Measurements from ENCODE around the gene TBX1.

Gene TBX1

DNA sequence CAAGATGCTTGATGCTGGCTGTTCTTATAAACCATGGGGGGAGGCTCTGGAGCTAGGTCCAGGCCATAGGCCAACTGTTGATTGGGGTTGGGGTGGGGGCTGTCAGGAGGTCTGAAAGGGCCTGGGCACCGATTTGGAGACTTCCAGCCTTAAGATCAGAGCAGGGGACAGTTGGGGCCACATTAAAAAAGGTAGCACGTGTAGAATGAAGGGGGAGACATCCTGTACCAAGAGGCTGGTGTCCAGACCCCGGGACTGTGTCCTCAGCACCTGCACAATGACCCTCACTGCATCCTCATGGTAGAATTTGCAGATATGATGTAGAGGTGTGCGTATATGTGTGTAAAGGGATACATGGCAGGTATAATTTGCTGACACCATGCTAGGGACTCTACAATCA is 12.4 kb upstream of the TBX1 start:
- Histone ChIP-seq H3K27ac (ENCODE audit: low read depth, low read length, severe bottlenecking) (no peak overlapping the region), H3K4me1 (ENCODE audit: control insufficient read depth, insufficient read depth, low read length, poor library complexity, severe bottlenecking) (peaks cover 42% of the 10 kb centered on the region), H3K4me3 (ENCODE audit: extremely low read depth, insufficient read depth, low read length, poor library complexity, severe bottlenecking) (no peak overlapping the region), H3K36me3 (ENCODE audit: control insufficient read depth, insufficient read depth, low read length) (no peaks in the 10 kb centered on the region), H3K9me3 (ENCODE audit: control insufficient read depth, low read length) (no peaks in the 10 kb centered on the region)
- WGBS, 2 experiments (ENCODE audit: insufficient coverage in 2 of 2) = 79 to 80% methylated on average over 2 to 3 of the region's 4 CpGs

DNA sequence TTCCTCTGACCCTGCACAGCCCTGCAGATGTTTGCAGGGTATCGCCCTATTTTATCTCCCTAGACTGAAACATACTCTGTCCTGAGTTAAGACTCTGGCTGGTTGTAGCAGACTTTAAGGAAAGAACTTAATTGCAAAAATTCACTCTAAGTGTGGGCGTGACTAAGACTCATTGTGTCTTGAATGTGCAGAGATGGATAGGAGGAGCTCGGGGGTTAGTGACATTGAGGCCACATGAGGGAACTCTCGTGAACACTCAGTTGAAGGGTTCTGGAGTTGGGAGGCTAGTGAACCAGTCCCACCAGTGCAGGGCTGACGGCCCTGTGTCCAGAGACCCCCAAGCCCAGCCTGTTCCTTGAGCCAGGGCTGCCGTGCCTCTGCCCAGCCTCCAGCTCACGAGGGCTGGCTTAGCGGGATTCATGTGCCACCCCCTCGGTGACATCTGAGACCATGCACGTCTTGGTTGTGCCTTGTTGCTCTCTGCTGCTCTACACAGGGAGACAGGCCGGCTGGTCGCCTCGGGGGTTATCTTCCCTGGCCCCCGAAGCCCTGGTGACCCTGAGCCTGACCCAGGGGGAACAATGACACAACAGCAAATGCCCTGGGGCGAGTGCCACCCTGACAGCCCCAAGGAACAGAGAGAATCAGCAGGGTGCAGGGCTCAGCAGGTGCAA is 11.4 kb upstream of the TBX1 start:
- no peak overlapping the region for H3K4me3 ChIP-seq (ENCODE audit: extremely low read depth, insufficient read depth, low read length, poor library complexity, severe bottlenecking)
- 84 to 87% methylated on average over 14 of the region's 15 CpGs for WGBS, 2 experiments (ENCODE audit: insufficient coverage in 2 of 2)
- peaks cover 42% of the 10 kb centered on the region for H3K4me1 ChIP-seq (ENCODE audit: control insufficient read depth, insufficient read depth, low read length, poor library complexity, severe bottlenecking)
- H3K9me3 ChIP-seq (ENCODE audit: control insufficient read depth, low read length) = no peaks in the 10 kb centered on the region
- no peaks in the 10 kb centered on the region for H3K36me3 ChIP-seq (ENCODE audit: control insufficient read depth, insufficient read depth, low read length)
- H3K27ac ChIP-seq (ENCODE audit: low read depth, low read length, severe bottlenecking) = no peak overlapping the region

GRCh38 chr22:19749876-19750275 is 10.7 kb upstream of the TBX1 start:
- Histone ChIP-seq H3K4me3 (ENCODE audit: extremely low read depth, insufficient read depth, low read length, poor library complexity, severe bottlenecking) (no peak overlapping the region), H3K9me3 (ENCODE audit: control insufficient read depth, low read length) (no peaks in the 10 kb centered on the region), H3K36me3 (ENCODE audit: control insufficient read depth, insufficient read depth, low read length) (no peaks in the 10 kb centered on the region), H3K27ac (ENCODE audit: low read depth, low read length, severe bottlenecking) (no peak overlapping the region), H3K4me1 (ENCODE audit: control insufficient read depth, insufficient read depth, low read length, poor library complexity, severe bottlenecking) (peaks cover 42% of the 10 kb centered on the region)
- WGBS, 2 experiments (ENCODE audit: insufficient coverage in 2 of 2) = 95 to 99% methylated on average over 9 to 12 of the region's 12 CpGs

DNA sequence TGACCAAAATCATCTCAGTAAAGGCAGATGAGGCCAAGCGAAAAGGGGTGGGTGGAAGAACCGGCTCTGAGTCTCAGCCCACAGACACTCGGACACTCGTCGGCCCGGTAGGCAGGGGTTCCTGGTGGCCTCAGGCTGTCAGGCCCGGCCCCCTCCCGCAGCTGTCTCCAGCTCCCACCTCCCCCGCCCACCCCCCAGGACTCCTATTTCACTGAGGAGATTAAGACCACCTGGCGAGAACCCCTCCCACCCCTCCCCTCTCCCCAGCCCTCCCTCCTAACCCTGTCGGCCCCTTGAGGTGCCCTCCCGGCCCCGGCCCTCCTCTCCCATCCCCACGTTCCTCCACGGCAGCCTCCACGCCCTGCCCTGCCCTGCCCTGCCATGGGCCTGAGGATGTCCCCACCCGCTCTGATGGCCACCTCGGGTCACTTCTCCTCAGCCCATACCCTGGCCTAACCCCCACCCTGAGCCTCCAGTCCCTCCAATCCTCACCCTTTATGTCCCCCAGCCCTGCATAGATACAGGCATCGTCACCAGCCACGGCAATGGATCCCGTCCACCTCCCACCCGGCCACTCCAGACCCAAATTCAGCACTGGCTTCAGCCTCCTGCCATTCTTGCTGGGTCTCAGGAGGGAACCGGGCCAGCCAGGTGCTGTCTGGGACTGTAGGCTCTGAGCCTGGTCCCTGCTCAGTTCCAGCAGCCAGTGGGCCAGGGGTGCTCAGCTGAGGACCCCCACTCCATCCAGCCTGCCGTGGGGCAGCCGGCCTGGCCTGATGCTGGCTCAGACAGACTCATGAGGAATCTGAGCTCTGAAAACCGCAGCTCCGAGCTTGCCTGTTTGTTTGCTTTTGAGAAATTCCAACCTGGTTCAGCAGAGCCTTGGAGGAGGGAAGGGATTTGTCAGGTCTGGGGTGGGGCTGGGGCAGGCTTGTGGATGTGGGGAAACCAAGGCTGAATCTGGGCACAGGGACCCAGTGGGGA is 9.8 kb upstream of the TBX1 start:
- Histone ChIP-seq H3K4me1 (ENCODE audit: control insufficient read depth, insufficient read depth, low read length, poor library complexity, severe bottlenecking) (peaks cover 34% of the 10 kb centered on the region), H3K4me3 (ENCODE audit: extremely low read depth, insufficient read depth, low read length, poor library complexity, severe bottlenecking) (no peak overlapping the region), H3K9me3 (ENCODE audit: control insufficient read depth, low read length) (no peaks in the 10 kb centered on the region), H3K36me3 (ENCODE audit: control insufficient read depth, insufficient read depth, low read length) (no peaks in the 10 kb centered on the region), H3K27ac (ENCODE audit: low read depth, low read length, severe bottlenecking) (no peak overlapping the region)
- WGBS, 2 experiments (ENCODE audit: insufficient coverage in 2 of 2) = 77 to 78% methylated on average over 17 to 21 of the region's 27 CpGs

DNA sequence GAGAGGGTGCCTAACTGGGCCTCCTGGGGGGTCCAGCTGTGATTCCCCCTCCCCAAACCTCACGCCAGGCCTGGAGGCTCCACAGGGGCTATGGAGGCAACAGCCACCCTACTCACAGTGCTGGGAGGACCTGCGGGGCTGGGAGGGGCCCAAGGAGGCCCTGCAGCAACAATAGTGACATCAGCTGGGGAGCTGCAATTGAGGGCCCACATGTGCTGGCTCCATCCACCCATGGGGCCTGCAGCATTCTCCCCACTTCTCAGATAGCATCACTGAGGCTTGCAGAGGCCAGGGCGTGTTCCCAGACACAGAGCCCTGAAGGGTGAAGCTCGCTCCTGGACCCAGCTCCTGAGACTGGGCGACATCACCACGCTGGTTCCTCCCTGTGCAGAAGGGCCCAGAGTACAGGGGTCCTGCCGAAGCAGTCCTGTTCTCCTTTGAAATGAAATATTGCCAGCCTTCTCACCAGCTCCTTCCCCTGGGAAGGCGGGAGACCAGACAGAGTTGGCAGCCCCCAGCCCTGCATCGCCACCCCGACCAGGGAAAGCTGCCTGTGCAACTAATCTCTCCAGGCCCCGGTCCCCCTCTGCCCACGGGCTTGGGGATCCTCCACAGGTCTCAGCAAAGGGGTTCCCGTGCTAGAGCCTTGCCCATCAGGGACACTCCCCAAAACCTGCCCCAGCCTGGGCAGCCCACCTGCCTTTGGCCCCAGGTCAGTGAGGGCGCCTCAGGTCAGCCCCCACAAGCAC is 8.9 kb upstream of the TBX1 start:
- Histone ChIP-seq H3K4me3 (ENCODE audit: extremely low read depth, insufficient read depth, low read length, poor library complexity, severe bottlenecking) (no peak overlapping the region), H3K9me3 (ENCODE audit: control insufficient read depth, low read length) (no peaks in the 10 kb centered on the region), H3K4me1 (ENCODE audit: control insufficient read depth, insufficient read depth, low read length, poor library complexity, severe bottlenecking) (peaks cover 25% of the 10 kb centered on the region), H3K27ac (ENCODE audit: low read depth, low read length, severe bottlenecking) (no peak overlapping the region), H3K36me3 (ENCODE audit: control insufficient read depth, insufficient read depth, low read length) (no peaks in the 10 kb centered on the region)
- WGBS, 2 experiments (ENCODE audit: insufficient coverage in 2 of 2) = 86 to 89% methylated on average over 12 of the region's 14 CpGs

GRCh38 chr22:19753090-19753842 is 7.3 kb upstream of the TBX1 start:
- WGBS, 2 experiments (ENCODE audit: insufficient coverage in 2 of 2) = 74 to 94% methylated on average over 7 to 9 of the region's 10 CpGs
- Histone ChIP-seq H3K9me3 (ENCODE audit: control insufficient read depth, low read length) (no peaks in the 10 kb centered on the region), H3K4me1 (ENCODE audit: control insufficient read depth, insufficient read depth, low read length, poor library complexity, severe bottlenecking) (peaks cover 23% of the 10 kb centered on the region), H3K36me3 (ENCODE audit: control insufficient read depth, insufficient read depth, low read length) (no peaks in the 10 kb centered on the region), H3K27ac (ENCODE audit: low read depth, low read length, severe bottlenecking) (no peak overlapping the region), H3K4me3 (ENCODE audit: extremely low read depth, insufficient read depth, low read length, poor library complexity, severe bottlenecking) (no peak overlapping the region)

DNA sequence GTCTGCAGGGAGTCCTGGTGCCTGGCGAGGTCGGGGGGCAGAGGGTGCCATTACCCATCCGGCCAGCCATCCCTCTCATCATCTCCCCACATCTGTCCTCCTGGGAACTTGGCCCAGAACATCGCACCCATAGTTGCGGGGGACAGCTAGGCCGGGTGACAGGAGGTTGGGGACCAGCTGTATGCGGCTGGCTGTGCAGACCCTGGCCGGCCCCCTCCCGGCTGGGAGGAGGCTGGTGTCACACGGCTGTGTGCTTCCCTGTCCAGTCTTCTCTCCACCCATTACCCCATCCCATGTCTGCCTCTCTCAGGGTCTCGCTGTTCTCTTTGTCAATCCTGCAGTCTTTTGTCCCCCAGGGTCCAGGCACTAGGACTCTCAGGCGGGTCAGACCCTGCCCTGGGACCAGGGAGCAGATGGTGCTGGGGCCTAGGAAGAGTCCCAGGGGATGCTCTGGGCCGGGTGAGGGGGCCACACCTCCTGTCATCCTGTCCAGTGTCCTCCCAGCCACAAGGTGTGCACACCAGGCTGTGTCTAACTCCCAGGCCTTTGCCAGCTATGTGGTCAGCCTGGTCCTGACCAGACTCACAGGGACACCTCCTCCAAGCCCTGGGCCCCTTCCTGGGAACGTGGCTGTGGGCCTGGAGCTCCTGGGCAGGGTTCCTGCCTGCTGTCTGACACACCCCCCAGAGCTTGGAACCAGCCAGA is 6.4 kb upstream of the TBX1 start:
- Histone ChIP-seq H3K9me3 (ENCODE audit: control insufficient read depth, low read length) (no peaks in the 10 kb centered on the region), H3K4me3 (ENCODE audit: extremely low read depth, insufficient read depth, low read length, poor library complexity, severe bottlenecking) (no peak overlapping the region), H3K4me1 (ENCODE audit: control insufficient read depth, insufficient read depth, low read length, poor library complexity, severe bottlenecking) (peaks cover 21% of the 10 kb centered on the region), H3K27ac (ENCODE audit: low read depth, low read length, severe bottlenecking) (no peak overlapping the region), H3K36me3 (ENCODE audit: control insufficient read depth, insufficient read depth, low read length) (no peaks in the 10 kb centered on the region)
- WGBS, 2 experiments (ENCODE audit: insufficient coverage in 2 of 2) = 78 to 89% methylated on average over 7 to 11 of the region's 14 CpGs

GRCh38 chr22:19754701-19755144 is 5.9 kb upstream of the TBX1 start:
- Histone ChIP-seq H3K4me1 (ENCODE audit: control insufficient read depth, insufficient read depth, low read length, poor library complexity, severe bottlenecking) (peaks cover 22% of the 10 kb centered on the region), H3K27ac (ENCODE audit: low read depth, low read length, severe bottlenecking) (no peak overlapping the region), H3K4me3 (ENCODE audit: extremely low read depth, insufficient read depth, low read length, poor library complexity, severe bottlenecking) (no peak overlapping the region), H3K36me3 (ENCODE audit: control insufficient read depth, insufficient read depth, low read length) (no peaks in the 10 kb centered on the region), H3K9me3 (ENCODE audit: control insufficient read depth, low read length) (no peaks in the 10 kb centered on the region)
- WGBS, 2 experiments (ENCODE audit: insufficient coverage in 2 of 2) = 42 to 44% methylated on average over 13 of the region's 14 CpGs

DNA sequence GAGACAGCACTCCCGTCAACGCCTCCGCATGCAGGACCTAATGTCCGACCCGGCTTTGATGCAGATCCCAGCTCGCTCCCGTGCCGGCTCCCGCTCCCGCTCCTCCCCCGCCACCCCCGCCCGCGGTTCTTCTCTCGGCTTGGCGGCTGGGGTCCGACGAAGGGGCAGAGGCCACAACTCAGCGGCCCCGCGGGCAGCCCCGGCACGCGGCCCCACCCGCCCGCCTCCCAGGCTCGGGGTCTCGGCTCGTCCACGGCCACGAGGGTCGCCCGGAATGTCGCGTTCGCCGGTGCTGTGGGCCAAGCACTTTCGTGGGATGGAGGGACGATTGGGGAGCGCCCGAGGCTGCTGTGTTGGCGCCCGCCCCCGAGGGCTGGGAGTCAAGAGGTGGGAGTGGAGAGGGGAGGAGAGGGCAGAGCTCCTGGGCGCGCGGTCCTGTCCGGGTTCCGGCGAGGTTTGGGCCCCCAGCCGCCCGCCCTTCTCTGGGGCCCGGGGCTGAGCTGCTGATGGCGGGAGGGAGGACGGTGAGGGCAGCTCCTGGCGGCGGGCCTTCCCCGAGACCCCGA is 5.3 kb upstream of the TBX1 start:
- WGBS, 2 experiments (ENCODE audit: insufficient coverage in 2 of 2) = 1 to 2% methylated on average over 41 to 52 of the region's 59 CpGs
- H3K27ac ChIP-seq (ENCODE audit: low read depth, low read length, severe bottlenecking) = no peak overlapping the region
- no peaks in the 10 kb centered on the region for H3K9me3 ChIP-seq (ENCODE audit: control insufficient read depth, low read length)
- peak overlapping the region; percentile 1 for H3K4me3 ChIP-seq (ENCODE audit: extremely low read depth, insufficient read depth, low read length, poor library complexity, severe bottlenecking)
- no peaks in the 10 kb centered on the region for H3K36me3 ChIP-seq (ENCODE audit: control insufficient read depth, insufficient read depth, low read length)
- H3K4me1 ChIP-seq (ENCODE audit: control insufficient read depth, insufficient read depth, low read length, poor library complexity, severe bottlenecking) = peaks cover 21% of the 10 kb centered on the region

Data from mesodermal cell (in vitro differentiated cells).